Mesendoderm (in vitro differentiated cells): ENCODE data around the gene C2orf81.

Source experiments
- DNase-seq: peaks from one replicate; pipeline ENCODE4 v3.0.0; 2013
- H2AK5ac ChIP-seq: 2 replicates; pipeline ENCODE4 v1.6.1; 2013; ENCODE audit warnings: low read length, inconsistent platforms
- H2BK120ac ChIP-seq: 2 replicates; pipeline ENCODE4 v1.6.1; 2013; ENCODE audit warnings: low read depth, mild to moderate bottlenecking, low read length, moderate library complexity, mixed read lengths
- H2BK15ac ChIP-seq: replicated peaks from 2 replicates; pipeline ENCODE4 v1.6.1; 2013; ENCODE audit warnings: low read depth, mild to moderate bottlenecking, moderate library complexity
- H2BK5ac ChIP-seq: 2 replicates; pipeline ENCODE4 v1.6.1; 2013; ENCODE audit warnings: low read length, inconsistent platforms
- H3K18ac ChIP-seq: 2 replicates; pipeline ENCODE4 v1.6.1; 2013; ENCODE audit warnings: mild to moderate bottlenecking, low read length, mixed read lengths
- H3K23ac ChIP-seq: one replicate; pipeline ENCODE4 v1.6.1; 2013; ENCODE audit warnings: low read length
- H3K27ac ChIP-seq: 2 replicates; pipeline ENCODE4 v1.5.1; 2013; ENCODE audit warnings: low read depth, mild to moderate bottlenecking, inconsistent platforms, low read length, moderate library complexity
- H3K27me3 ChIP-seq: 2 replicates; pipeline ENCODE4 v1.6.1; 2013; ENCODE audit warnings: low read length, control low read depth, mild to moderate bottlenecking, inconsistent platforms; ENCODE audit not compliant: insufficient read depth, poor library complexity
- H3K36me3 ChIP-seq: 2 replicates; pipeline ENCODE4 v1.6.1; 2013; ENCODE audit warnings: low read length, inconsistent platforms; ENCODE audit not compliant: control insufficient read depth, insufficient read depth
- H3K4ac ChIP-seq: one replicate; pipeline ENCODE4 v1.6.1; 2013; ENCODE audit warnings: low read depth, mild to moderate bottlenecking, low read length, moderate library complexity
- H3K4me1 ChIP-seq: 2 replicates; pipeline ENCODE4 v1.6.1; 2013; ENCODE audit warnings: low read depth, low read length, inconsistent platforms; ENCODE audit not compliant: control insufficient read depth
- H3K4me2 ChIP-seq: 2 replicates; pipeline ENCODE4 v1.6.1; 2013; ENCODE audit warnings: low read length
- H3K4me3 ChIP-seq: 2 replicates; pipeline ENCODE4 v1.5.1; 2013; ENCODE audit warnings: mild to moderate bottlenecking, low read length
- H3K56ac ChIP-seq: one replicate; pipeline ENCODE4 v1.6.1; 2013; ENCODE audit warnings: low read length
- H3K79me1 ChIP-seq: 2 replicates; pipeline ENCODE4 v1.6.1; 2013; ENCODE audit warnings: low read length, inconsistent platforms
- H3K79me2 ChIP-seq: 2 replicates; pipeline ENCODE4 v1.6.1; 2013; ENCODE audit warnings: mild to moderate bottlenecking, low read length; ENCODE audit not compliant: control insufficient read depth, insufficient read depth
- H3K9ac ChIP-seq: 2 replicates; pipeline ENCODE4 v1.6.1; 2013; ENCODE audit warnings: low read length, inconsistent platforms
- H4K5ac ChIP-seq: one replicate; pipeline ENCODE4 v1.6.1; 2013; ENCODE audit warnings: low read length
- H4K8ac ChIP-seq: one replicate; pipeline ENCODE4 v1.6.1; 2013; ENCODE audit warnings: low read depth, mild to moderate bottlenecking, control low read depth, low read length, moderate library complexity
- WGBS: extraction: QIAGEN DNeasy Blood & Tissue Kit; methylation state at CpG from one replicate; pipeline ENCODE4 v1.1.7; 2013; ENCODE audit warnings: low lambda C conversion rate, missing lambda C conversion rate; ENCODE audit not compliant: insufficient coverage; ENCODE audit errors: extremely low coverage; 5-methylcytosine and 5-hydroxymethylcytosine counted together

The C2orf81 gene

DNA sequence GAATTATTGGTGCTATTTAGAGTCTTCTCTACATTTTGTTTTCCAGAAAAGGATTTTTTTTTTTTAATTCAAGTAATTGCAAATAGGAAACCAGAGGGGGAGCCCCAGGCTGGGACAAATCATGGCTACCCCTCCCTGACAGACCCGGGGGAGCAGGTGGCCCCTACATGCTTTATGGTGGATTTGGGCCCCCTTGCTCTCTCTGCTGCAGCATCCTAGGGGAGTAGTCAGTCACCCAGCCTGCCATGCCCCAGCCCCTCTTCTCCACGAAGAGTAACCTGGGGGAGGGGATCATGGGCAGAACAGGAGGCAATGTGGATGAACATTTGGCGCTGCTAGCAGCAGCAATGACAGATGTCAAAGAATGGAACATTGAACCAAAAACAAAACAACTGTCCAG, 4.6 kb downstream of the C2orf81 start:
- Histone ChIP-seq H3K79me2 (no peaks in the 10 kb centered on the region), H3K18ac (no peak overlapping the region), H2AK5ac (no peak overlapping the region), H3K56ac (no peak overlapping the region), H3K4me2 (no peak overlapping the region), H2BK120ac (no peak overlapping the region), H3K4me3 (no peak overlapping the region), H3K9ac (no peak overlapping the region), H3K4ac (no peak overlapping the region), H4K8ac (no peak overlapping the region), H3K27ac (no peak overlapping the region), H3K23ac (no peak overlapping the region), H3K27me3 (no peaks in the 10 kb centered on the region), H3K79me1 (no peaks in the 10 kb centered on the region), H2BK5ac (no peak overlapping the region), H4K5ac (no peak overlapping the region), H3K4me1 (no peaks in the 10 kb centered on the region), H2BK15ac (no peak overlapping the region), H3K36me3 (no peaks in the 10 kb centered on the region)
- DNase-seq = no peak
- WGBS = no CpG with 5 or more reads among the region's 3 CpGs

DNA sequence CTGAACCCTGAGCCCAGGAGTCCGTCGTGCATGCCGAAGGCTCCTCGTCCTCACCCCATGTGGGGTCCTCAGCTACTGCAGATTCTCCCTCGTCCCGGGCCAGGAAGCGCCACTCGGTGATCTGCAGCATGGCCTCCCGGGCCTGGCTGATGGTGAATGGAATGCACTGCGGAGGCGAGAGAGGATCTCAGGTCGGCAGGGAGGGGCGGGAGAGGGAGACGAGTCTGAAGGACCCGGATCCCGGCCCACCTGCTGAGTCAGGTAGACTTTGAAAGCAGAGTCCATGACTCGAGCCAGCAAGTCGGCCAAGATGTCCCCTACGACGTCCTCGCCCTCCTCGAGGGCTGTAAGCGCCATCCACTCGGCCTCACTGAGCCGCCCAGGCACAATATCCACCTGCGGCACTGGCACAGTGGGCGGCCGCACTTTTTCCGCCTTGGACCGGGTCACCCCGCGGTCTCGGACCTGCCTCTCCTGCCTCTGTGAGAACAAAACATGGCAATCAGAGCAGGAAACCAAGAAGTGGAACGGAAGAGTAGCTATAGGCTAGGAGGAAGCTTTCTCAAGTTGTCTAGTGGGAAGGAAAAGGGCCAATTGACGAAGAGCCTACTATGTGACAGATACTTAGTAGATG, 5.5 kb downstream of the C2orf81 start:
- Histone ChIP-seq H3K4me1 (no peaks in the 10 kb centered on the region), H3K4me2 (no peak overlapping the region), H3K27me3 (no peaks in the 10 kb centered on the region), H3K27ac (no peak overlapping the region), H3K36me3 (no peaks in the 10 kb centered on the region), H3K9ac (no peak overlapping the region), H3K79me2 (no peaks in the 10 kb centered on the region), H3K79me1 (no peaks in the 10 kb centered on the region), H2AK5ac (no peak overlapping the region), H3K4me3 (no peak overlapping the region), H3K18ac (no peak overlapping the region), H4K8ac (no peak overlapping the region), H3K23ac (no peak overlapping the region), H2BK5ac (no peak overlapping the region), H4K5ac (no peak overlapping the region), H2BK120ac (no peak overlapping the region), H3K56ac (no peak overlapping the region), H3K4ac (no peak overlapping the region), H2BK15ac (no peak overlapping the region)
- no peak for DNase-seq
- WGBS = no CpG with 5 or more reads among the region's 35 CpGs

DNA sequence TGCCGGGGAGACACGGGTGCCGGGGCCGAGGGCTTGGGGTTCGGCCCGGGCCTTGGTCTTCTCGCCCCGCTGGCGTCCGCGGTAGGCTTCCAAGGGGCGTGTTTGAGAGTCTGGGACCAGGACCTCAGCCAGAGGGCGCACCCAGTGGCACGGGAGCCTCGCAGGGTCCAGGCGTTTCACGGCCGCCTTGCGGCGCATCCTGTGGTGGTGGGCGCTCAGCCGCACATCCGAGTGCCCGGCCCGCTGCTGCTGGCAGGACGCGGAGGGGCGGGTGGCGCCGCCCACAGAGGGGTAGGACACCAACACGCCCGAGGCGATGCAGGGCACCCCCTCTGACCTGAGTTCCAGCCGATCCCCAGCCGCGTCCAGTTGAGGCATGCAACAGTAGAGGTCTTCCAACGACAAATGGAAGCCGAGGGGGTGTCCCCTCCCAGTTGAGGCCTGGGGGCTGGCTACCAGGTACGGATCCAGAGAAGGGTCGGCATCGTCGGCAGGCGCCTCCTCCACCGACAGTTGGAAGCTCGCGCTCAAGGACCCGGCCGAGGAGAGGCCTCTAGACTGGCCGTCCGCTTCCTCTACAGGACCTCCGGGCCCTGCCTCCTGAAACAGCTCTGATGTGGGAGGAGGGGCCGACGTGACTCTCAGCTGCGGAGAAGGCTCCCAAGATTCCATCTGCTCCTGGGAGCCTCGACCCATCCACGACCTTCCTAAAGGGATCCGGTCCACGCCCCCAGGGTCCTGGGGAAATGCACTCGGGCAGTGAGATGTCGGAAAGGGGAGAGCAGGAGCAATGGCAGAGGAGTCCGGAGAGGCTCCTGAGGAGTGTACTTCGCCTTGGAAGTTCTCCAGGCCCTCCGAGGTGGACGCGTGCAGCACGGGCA, 6.3 kb downstream of the C2orf81 start:
- no peak overlapping the region for H3K4ac ChIP-seq
- H3K79me2 ChIP-seq = no peaks in the 10 kb centered on the region
- no peak overlapping the region for H3K23ac ChIP-seq
- H2BK15ac ChIP-seq = no peak overlapping the region
- H4K5ac ChIP-seq = no peak overlapping the region
- H3K9ac ChIP-seq = no peak overlapping the region
- no peak overlapping the region for H2BK120ac ChIP-seq
- WGBS = no CpG with 5 or more reads among the region's 66 CpGs
- H3K27me3 ChIP-seq = no peaks in the 10 kb centered on the region
- no peak overlapping the region for H3K4me3 ChIP-seq
- no peak overlapping the region for H2AK5ac ChIP-seq
- no peak overlapping the region for H3K56ac ChIP-seq
- H2BK5ac ChIP-seq = no peak overlapping the region
- H3K79me1 ChIP-seq = no peaks in the 10 kb centered on the region
- H3K36me3 ChIP-seq = no peaks in the 10 kb centered on the region
- no peak overlapping the region for H3K27ac ChIP-seq
- no peak overlapping the region for H4K8ac ChIP-seq
- no peak for DNase-seq
- H3K4me1 ChIP-seq = no peaks in the 10 kb centered on the region
- no peak overlapping the region for H3K18ac ChIP-seq
- no peak overlapping the region for H3K4me2 ChIP-seq

DNA sequence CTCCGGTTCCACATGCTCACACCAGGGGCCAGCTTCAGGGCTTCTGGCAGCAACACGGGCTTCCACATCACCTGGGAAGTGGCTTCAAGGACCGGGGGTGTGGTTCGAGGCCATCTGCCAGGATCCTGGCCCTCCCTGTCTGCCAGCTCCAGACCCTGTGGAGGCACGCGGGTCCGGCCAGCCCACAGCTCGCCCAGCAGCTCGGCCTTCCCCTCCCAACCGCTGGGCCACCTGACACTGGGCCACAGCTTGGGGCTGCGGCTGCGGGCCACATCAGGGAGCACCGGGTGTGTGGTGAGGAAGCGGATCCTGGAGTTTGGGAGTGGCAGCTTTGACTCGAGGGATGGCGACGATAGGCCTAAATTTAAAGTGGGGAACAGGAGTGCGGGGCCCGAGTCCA, 7.0 kb downstream of the C2orf81 start:
- Histone ChIP-seq H3K27ac (no peak overlapping the region), H2BK5ac (no peak overlapping the region), H3K27me3 (no peaks in the 10 kb centered on the region), H3K79me2 (no peaks in the 10 kb centered on the region), H4K8ac (no peak overlapping the region), H2AK5ac (no peak overlapping the region), H3K18ac (no peak overlapping the region), H3K4me2 (no peak overlapping the region), H3K4ac (no peak overlapping the region), H3K4me3 (no peak overlapping the region), H3K56ac (no peak overlapping the region), H3K23ac (no peak overlapping the region), H3K79me1 (no peaks in the 10 kb centered on the region), H3K9ac (no peak overlapping the region), H2BK15ac (no peak overlapping the region), H4K5ac (no peak overlapping the region), H3K4me1 (no peaks in the 10 kb centered on the region), H3K36me3 (no peaks in the 10 kb centered on the region), H2BK120ac (no peak overlapping the region)
- no CpG with 5 or more reads among the region's 19 CpGs for WGBS
- DNase-seq = no peak

DNA sequence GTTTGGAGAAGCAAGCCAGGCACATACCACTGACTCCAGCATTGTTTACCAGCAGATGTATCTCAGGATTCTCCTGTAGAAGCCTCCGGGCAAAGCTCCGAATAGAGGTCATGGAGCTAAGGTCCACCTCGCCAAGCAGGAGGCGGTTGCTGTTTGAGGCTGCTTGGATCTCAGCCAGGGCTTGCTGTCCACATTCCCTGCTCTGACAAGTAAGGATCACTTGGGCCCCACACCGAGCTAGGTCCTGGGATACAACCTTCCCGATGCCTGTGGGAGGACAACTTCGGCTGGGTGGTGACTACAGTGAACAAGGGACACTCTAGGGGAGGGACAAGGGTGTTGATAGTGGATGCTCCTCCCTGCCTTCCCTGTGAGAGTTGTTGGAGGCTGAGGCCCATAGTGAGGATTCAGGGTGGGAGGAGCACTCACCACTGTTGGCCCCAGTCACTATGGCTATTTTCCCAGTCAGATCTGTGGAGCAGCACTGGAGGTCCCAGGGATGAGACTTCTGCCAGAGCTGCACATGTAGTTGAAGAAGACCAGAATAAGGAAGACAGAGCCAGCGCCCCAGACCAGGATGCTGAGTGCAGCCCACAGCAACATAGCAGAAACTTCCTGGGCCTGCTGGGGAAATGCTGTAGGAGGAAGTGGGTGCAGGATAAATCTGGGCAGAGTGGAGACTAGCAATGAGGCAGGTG, 8.3 kb downstream of the C2orf81 start:
- no peaks in the 10 kb centered on the region for H3K36me3 ChIP-seq
- DNase-seq = no peak
- H3K23ac ChIP-seq = no peak overlapping the region
- no peaks in the 10 kb centered on the region for H3K27me3 ChIP-seq
- no CpG with 5 or more reads among the region's 8 CpGs for WGBS
- no peak overlapping the region for H2BK15ac ChIP-seq
- no peak overlapping the region for H3K56ac ChIP-seq
- H3K4me2 ChIP-seq = no peak overlapping the region
- H4K5ac ChIP-seq = no peak overlapping the region
- no peak overlapping the region for H2BK5ac ChIP-seq
- H2BK120ac ChIP-seq = no peak overlapping the region
- no peak overlapping the region for H2AK5ac ChIP-seq
- H3K4me3 ChIP-seq = no peak overlapping the region
- H3K18ac ChIP-seq = no peak overlapping the region
- no peaks in the 10 kb centered on the region for H3K4me1 ChIP-seq
- no peaks in the 10 kb centered on the region for H3K79me2 ChIP-seq
- no peak overlapping the region for H3K4ac ChIP-seq
- H3K9ac ChIP-seq = no peak overlapping the region
- no peak overlapping the region for H4K8ac ChIP-seq
- no peaks in the 10 kb centered on the region for H3K79me1 ChIP-seq
- no peak overlapping the region for H3K27ac ChIP-seq
